GM18505 (cell line): ENCODE results near the gene GSG1.
"Not testable (repeated sequence)": the region's sequence is repeated elsewhere in the genome, so short reads cannot be mapped to it uniquely, and the experiment has no call there.

ENCODE experiments used
- ATAC-seq: cut with Tn5 transposase; IDR thresholded peaks from one replicate; pipeline ENCODE4 v1.9.1; 2021; ENCODE audit not compliant: unreplicated experiment
- POLR2A ChIP-seq: IDR thresholded peaks from 4 replicates; pipeline ENCODE4 v1.6.1; 2011; ENCODE audit warnings: borderline replicate concordance; ENCODE audit not compliant: insufficient read depth, insufficient read length; ENCODE audit errors: extremely low read depth

GSG1 gene

DNA sequence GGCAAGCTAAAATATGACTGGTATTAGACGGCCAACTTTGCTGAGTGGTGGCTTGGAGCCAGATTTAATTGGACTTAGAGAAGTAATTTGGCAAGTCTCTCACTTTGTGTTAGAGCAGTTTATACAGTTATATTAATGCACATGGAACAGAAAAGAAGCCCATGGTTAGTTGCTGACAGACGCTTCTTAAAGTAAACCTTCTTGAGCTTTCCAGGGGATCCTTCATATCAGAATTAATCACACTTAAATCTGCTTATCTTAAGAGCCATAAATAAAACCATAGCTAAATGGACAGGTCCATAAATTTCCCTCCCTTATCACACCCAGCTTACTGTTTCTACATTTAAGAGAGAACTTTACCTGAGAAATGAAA lies 9.6 kb downstream of the GSG1 start:
- ATAC-seq, result no peak
- no peak for TF ChIP-seq POLR2A

DNA sequence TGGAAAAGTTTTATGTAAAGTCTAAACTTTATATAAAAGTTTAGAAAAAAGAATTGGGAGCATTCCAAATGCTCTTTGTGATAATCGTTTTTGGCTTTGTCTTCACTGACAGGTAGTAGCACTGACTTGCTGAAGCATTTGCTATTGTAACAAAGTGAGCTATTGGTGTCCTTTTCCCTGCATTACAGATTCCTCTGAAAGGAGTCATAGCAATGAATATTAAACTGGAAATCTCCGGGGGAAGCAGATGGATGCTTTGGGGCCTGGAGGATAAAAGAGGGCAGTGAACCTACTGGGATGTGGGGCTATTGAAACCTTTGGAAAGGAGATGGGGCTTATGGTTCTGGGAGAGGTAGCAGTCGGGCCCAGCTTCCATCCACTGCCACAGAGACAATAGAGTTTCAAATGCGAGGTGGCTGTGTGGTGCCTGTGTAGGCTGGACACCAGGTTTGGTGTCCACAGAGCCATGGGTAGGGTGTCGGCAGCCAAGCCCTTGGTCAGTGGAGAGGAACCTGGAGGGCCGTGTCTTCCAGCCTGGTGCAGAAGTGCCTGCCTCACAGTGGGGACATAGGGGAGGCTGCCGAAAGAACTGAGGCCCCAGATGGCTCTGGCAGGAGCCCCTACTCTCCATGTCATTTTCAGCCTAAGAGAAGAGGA lies 10.1 kb downstream of the GSG1 start:
- ATAC-seq, result no peak
- no peak for TF ChIP-seq POLR2A

DNA sequence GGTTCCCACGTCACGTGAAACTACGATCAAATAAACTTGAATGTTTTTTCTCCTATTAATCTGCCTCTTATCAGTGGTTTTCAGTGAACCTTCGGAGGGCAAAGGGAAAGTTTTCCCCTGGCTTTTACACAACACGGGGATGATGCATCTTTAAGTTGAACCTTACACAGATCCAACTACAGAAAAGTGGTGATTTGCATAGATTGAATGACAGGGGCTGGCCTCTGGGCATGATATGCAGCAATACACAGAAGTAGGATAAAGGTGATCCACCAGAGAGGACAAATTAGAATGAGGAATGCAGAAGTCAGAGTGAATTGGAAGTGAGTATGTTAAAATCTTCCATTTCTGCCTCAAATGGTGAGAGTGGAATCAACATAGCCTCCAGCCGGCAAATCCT lies 11.6 kb downstream of the GSG1 start:
- no peak for TF ChIP-seq POLR2A
- no peak for ATAC-seq

DNA sequence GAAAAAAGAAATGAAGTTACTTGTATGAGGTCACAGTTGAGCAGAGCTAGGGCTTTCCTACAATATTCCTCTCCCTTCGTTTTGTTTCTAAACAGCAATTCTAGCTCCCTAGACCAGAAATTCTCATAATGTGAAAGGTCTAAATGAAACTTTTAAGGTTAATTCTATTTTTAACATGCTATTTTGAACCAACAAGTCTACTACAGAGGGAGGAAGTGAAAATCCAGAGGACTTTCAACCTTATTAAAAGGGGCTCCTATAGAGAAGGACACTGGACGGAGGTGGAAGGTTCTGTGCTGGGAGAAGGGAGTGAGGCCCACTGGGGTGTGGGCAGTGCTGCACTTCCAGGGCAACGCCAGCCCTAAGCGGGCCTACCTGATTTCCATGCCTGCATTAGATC lies 13.4 kb downstream of the GSG1 start:
- ATAC-seq, result no peak
- no peak for TF ChIP-seq POLR2A

DNA sequence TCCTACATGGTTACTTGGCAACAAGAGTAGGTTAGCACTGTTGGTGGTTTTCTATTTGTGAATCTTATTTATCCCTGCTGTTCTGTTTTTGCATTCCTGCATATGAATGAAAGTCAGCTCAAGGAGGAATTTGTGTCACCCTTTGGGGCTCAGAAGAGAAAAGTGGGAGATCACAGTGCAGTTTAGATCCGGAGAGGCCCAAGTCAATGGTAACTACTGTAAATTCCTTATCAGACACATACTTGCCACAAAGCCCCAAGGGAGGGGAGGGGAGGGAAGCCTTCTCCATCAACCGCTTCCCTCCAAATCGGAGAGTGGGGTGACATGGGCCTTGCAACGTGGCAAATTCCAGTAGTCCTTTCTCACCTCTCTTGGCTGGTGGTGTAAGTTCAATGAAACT lies 15.0 kb downstream of the GSG1 start:
- TF ChIP-seq POLR2A, result no peak
- ATAC-seq, result no peak

DNA sequence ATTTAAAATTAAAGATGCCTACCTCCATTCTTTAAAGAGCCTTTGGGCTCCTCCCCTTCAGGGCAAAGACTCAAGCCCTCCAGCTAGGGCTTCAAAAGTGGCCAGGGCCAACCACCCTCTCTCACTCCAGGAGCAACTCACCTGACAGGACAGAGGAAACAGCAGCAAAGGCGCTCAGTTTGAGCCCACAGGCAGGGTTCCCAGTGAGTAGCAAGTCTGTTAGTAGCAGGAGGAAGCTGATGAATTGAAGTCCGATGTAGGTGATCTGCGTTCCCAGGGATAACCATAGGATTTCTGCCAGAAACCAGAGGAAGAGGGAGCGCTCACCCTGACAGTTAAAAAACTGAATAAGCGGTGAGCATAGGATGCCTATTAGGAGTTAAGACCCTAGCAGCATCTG lies 15.7 kb downstream of the GSG1 start:
- no peak for ATAC-seq
- no peak for TF ChIP-seq POLR2A

DNA sequence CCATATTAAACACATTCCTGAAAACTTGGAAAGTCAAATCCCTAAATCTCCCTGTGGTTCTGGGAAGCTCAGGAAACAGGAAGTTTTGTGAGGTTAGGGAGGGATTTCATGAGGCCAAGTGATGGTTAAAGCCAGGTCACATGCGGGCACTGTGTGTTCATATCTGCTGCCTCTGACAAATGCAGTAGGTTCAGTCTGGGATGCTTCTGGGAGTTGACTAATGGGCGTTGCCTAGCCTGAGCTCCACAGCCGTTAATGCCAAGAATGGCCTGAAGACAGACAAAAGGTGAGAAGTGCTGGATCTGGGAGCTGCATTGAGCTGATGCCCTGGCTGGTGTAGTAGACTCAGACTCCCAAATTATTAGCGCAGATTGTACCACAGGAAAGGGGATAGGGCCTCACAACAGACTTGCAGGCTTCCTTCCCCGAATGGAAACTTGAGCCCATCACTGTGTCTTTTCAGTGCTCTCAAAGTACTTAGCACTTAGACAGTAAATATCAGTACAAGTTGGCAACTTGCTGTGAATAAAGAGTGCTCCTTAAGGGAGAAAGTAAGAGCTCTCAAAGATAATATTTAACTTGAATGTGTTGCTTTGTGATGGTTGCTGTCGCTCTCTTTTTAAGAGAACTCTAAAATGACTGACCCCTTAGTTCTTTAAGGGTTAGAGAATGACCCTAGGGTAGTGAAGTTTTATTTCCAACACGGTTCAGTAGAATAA lies 17.3 kb downstream of the GSG1 start:
- TF ChIP-seq POLR2A, result no peak

DNA sequence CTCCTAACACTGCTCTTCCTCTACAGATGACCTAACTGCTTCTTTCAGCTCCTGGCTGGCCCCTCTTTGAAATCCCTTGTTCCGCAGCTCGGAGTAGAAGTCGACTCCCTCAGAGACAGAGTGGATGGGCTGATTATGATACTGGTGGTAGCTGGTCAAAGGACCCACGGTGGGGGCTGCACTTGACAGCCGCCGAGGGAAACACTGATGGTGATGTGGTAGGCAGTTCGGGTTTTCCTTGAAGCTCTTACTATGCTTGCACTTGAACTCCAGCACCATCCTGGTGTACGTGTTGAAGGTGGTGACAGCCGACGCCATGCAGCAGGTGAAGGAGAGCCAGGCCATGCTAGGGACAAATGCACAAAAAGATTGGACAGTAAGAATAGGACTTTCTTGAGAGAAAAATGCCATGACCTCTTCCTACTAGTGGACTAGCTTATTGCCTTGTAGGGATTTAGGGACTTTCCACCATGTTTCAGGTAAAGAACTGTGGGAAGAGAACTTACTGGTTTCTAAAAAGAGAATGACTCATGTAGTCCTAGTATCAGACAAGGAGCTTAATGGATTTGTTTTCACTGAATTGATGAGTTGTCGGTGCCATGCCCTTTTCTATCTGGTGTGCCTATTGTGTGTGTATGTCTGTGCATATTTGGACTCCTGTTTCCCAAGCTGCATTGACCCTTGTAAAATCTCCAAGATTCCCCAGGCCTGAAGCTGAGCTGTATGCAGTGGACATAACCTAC lies 18.4 kb downstream of the GSG1 start:
- no peak for ATAC-seq
- no peak for TF ChIP-seq POLR2A

More for the DNA sequence above, 17.3 kb downstream of the GSG1 start:
- no peak for ATAC-seq

DNA sequence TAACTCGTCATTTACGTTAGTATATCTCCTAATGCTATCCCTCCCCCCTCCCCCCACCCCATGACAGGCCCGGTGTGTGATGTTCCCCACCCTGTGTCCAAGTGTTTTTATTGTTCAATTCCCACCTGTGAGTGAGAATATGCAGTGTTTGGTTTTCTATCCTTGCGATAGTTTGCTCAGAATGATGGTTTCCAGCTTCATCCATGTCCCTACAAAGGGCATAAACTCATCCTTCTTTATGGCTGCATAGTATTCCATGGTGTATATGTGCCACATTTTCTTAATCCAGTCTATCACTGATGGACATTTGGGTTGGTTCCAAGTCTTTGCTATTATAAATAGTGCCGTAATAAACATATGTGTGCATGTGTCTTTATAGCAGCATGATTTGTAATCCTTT lies 19.8 kb downstream of the GSG1 start:
- ATAC-seq, result not testable (repeated sequence)

DNA sequence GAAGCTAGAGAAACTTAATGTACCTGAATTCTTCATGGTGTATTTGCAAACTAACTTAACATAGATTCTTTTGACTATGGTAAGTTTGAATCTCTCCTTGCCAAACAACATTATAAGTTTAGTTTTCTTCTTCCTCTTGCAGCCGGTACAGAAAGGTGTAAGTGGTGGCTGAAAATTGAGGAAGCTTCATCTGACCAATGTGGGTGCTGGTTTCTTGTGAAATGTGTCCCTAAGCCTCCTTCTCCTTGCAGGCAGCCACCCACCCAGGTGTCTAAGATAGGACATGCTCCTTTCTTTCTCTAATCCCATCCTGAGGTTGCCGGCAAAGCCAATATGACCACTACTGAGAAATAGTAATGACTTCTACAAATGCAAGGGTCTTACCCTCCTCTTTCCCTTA lies 20.6 kb downstream of the GSG1 start:
- TF ChIP-seq POLR2A, result no peak
- ATAC-seq, result no peak

DNA sequence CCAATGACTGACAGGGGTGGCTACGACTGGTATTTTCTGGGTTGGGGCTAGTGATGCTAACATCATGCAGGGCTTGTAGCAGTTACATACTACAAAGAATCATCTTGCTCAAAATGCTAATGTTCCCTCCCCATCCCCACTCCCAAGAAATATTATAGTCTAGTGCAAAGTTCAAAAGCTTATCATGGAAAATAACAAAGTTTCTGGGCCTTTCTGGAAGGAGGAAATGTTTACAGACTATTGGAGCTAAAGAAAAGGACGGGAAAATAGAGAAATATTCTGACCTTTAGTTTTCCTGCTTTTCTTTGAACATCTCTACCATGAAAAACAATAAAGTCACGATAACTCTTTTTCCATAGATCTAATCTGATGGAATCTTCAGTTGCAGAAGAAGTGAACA lies 23.2 kb downstream of the GSG1 start:
- TF ChIP-seq POLR2A, result no peak
- ATAC-seq, result no peak

DNA sequence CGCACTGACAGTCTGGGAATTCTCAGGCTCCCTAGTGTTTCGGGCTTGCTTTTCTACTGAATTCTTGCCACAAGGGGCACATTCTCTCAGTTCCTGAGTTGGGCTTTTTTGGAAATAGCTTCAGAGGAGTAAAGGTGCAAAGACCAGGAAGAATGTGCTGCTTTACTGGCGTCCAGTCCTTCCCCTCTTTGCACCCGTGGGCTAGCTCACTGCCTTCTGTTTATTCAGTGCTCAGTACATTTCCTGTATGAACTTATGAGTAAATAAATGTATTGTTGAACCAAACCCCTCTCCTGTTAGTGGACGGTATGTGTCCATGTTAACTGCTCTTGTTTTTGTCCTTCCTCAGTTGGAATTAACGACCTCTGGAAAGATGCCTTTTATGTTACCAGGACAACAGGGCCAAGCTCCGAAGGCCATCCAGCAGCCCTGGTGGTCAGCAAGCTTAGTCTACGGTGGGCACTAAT lies 24.0 kb downstream of the GSG1 start:
- TF ChIP-seq POLR2A, result no peak
- ATAC-seq, result no peak

DNA sequence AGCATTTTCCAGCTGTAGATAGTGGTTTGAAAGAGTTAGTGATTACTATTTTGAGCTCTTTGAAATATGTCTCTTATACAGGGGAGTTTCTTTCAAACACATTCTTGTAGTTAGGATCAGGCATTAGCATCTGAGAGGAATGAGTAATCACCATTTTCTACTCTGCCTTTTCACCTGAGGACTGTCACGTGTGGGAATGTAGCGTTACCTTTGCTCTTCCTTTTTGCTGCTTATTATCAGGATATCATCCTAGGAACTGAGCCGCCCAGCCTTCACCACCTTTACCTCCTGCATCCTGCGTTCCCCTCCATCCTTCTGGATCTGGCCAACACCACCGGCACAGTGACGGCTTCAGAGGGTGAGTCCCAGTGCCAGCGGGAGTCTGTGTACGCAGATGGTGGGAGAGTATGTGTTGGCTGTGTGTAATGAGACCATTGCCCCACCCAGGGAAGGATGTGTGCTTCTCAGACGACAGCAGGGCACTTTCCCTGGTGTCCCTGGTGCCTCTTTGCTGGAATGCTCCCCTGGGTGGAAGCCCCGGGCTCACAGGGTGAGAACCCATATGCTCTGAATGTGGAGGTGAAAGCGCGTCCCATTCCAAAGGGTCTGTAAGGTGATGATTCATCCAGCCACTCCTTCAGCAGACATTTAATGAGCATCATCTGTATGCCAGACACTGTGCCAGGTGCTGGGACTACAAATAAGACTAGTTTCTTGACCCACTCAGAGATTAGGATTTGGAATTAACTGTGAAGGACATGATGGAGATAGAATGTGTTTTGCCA lies 27.5 kb downstream of the GSG1 start:
- no peak for TF ChIP-seq POLR2A
- ATAC-seq, result no peak
